Measurements from ENCODE around the gene C19orf53.

The C19orf53 gene

DNA sequence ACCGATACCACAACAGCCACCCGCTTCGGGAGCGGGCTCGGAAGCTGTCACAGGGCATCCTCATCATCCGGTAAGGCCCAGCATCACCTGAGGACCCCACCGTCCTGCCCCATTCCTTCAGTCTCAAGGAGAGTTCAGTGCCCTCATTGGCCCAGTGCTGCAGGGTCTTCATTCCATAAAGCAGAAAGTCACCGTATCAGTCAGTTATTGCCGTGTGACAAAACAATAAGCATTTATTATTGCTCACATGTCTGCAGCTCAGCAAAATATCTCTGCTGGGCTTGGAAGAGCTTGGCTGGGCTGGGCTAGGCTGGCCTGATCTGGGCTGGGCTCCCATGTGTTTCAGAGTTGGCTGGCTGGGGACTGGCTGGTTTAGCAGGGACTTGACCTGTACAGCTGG is 18.0 kb upstream of the C19orf53 start:
- Histone ChIP-seq H3K36me3 (ENCODE audit: control insufficient read depth, insufficient read depth, low read length) (no peaks in the 10 kb centered on the region), H3K9me3 (ENCODE audit: control insufficient read depth, low read length) (no peaks in the 10 kb centered on the region), H3K27ac (no peak overlapping the region), H3K4me2 (ENCODE audit: low read length) (no peak overlapping the region), H3K27me3 (ENCODE audit: control insufficient read depth, insufficient read depth, low read length) (no peaks in the 10 kb centered on the region), H3K9ac (no peak overlapping the region), H2AFZ (no peak overlapping the region), H3K79me2 (no peaks in the 10 kb centered on the region), H3K4me3 (ENCODE audit: low read depth, low read length) (no peak overlapping the region), H3K4me1 (no peaks in the 10 kb centered on the region)
- TF ChIP-seq, protein P1, sequence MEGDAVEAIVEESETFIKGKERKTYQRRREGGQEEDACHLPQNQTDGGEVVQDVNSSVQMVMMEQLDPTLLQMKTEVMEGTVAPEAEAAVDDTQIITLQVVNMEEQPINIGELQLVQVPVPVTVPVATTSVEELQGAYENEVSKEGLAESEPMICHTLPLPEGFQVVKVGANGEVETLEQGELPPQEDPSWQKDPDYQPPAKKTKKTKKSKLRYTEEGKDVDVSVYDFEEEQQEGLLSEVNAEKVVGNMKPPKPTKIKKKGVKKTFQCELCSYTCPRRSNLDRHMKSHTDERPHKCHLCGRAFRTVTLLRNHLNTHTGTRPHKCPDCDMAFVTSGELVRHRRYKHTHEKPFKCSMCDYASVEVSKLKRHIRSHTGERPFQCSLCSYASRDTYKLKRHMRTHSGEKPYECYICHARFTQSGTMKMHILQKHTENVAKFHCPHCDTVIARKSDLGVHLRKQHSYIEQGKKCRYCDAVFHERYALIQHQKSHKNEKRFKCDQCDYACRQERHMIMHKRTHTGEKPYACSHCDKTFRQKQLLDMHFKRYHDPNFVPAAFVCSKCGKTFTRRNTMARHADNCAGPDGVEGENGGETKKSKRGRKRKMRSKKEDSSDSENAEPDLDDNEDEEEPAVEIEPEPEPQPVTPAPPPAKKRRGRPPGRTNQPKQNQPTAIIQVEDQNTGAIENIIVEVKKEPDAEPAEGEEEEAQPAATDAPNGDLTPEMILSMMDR (IDR thresholded peaks at IDR 0.05), result no peak

DNA sequence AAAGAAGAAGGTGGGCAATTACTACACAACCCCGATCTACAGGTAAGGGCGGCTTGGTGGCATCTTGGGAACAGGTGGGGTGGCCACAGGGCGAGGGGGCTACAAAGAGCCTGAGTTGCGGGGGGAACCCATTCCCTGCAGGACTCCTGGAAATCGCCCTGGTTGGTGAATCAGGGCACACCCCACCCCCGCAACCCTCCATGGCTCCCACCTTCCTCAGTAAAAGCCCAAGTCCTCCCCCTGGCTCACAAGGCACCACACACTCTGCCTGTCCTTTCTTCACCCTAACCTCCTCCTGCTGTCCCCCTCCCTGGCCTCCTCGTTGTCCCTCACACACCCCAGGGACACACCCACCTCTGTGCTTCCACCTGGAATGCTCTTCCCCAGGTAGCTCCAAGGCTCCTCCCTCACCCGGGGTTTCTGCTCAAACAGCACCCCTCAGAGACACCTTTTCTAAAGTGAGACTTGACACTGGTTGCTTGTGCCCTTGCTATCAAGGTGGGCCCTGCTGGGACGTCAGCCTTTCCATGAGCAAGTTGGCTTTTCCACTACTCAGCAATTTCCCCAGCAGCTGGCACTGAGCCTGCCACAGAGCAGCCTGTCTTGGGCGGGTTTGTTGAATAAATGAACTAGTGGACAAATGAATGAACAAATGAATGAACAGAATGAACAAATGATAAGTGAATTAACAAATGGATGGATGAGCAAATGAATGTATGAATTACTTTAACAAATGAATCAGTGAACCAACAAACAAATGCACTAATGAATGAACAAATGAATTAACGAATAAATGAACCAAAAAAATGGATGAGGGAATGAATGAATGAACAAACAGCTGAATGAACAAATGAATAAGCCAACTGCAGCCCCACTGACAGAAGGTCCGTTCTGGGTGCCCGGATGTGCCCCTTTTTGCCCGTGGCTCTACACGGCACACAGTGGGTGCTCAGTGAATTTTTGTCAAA is 16.2 kb upstream of the C19orf53 start:
- H3K36me3 ChIP-seq (ENCODE audit: control insufficient read depth, insufficient read depth, low read length), result no peaks in the 10 kb centered on the region

DNA sequence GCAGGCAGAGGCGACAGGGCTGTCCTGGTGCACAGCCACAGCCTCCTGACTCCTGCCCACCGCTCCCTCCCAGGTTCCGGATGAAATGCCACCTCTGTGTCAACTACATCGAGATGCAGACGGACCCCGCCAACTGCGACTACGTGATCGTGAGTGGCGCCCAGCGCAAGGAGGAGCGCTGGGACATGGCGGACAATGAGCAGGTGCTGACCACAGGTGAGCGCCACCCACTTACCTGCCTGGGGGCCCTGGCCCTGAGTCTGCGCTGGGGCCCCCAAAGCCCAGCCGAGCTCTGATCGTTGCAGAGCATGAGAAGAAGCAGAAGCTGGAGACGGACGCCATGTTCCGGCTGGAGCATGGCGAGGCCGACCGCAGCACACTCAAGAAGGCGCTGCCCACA is 15.5 kb upstream of the C19orf53 start:
- no peaks in the 10 kb centered on the region for H3K36me3 ChIP-seq (ENCODE audit: control insufficient read depth, insufficient read depth, low read length)

More for the DNA sequence above, 16.2 kb upstream of the C19orf53 start:
- Histone ChIP-seq H3K9me3 (ENCODE audit: control insufficient read depth, low read length) (no peaks in the 10 kb centered on the region), H3K4me3 (ENCODE audit: low read depth, low read length) (no peak overlapping the region), H3K4me2 (ENCODE audit: low read length) (no peak overlapping the region), H3K27me3 (ENCODE audit: control insufficient read depth, insufficient read depth, low read length) (no peaks in the 10 kb centered on the region), H3K27ac (no peak overlapping the region), H2AFZ (no peak overlapping the region), H3K79me2 (no peaks in the 10 kb centered on the region), H3K4me1 (no peaks in the 10 kb centered on the region), H3K9ac (no peak overlapping the region)
- TF ChIP-seq, protein P1 (IDR thresholded peaks at IDR 0.05), result no peak

DNA sequence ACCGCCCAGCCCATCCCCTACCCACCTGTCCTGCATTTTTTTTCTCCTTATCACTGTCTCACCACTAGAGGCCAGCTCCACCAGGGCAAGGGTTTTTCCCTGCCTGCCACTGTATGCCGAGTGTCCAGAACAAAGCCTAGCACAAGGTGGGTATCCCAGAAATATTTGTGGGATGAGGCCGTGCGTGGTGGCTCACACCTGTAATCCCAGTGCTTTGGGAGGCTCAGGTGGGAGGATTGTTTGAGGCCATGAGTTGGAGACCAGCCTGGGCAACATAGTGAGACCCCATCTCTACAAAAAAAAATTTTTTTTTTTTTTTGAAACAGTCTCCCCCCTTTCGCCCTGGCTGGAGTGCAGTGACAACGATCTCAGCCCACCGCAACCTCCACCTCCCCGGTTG is 12.8 kb upstream of the C19orf53 start:
- Histone ChIP-seq H3K4me2 (ENCODE audit: low read length) (no peak overlapping the region), H2AFZ (no peak overlapping the region), H3K4me3 (ENCODE audit: low read depth, low read length) (no peak overlapping the region), H3K36me3 (ENCODE audit: control insufficient read depth, insufficient read depth, low read length) (no peaks in the 10 kb centered on the region), H3K27me3 (ENCODE audit: control insufficient read depth, insufficient read depth, low read length) (no peaks in the 10 kb centered on the region), H3K27ac (no peak overlapping the region), H3K79me2 (no peaks in the 10 kb centered on the region), H3K9ac (no peak overlapping the region), H3K9me3 (ENCODE audit: control insufficient read depth, low read length) (no peaks in the 10 kb centered on the region), H3K4me1 (peaks cover 9% of the 10 kb centered on the region)
- TF ChIP-seq, protein P1 (IDR thresholded peaks at IDR 0.05), result no peak

More for the DNA sequence above, 15.5 kb upstream of the C19orf53 start:
- H2AFZ ChIP-seq, result no peak overlapping the region
- TF ChIP-seq, protein P1 (IDR thresholded peaks at IDR 0.05), result no peak
- H3K9me3 ChIP-seq (ENCODE audit: control insufficient read depth, low read length), result no peaks in the 10 kb centered on the region
- H3K27ac ChIP-seq, result no peak overlapping the region
- H3K79me2 ChIP-seq, result no peaks in the 10 kb centered on the region
- H3K4me1 ChIP-seq, result no peaks in the 10 kb centered on the region
- H3K4me2 ChIP-seq (ENCODE audit: low read length), result no peak overlapping the region
- no peak overlapping the region for H3K4me3 ChIP-seq (ENCODE audit: low read depth, low read length)
- no peak overlapping the region for H3K9ac ChIP-seq
- no peaks in the 10 kb centered on the region for H3K27me3 ChIP-seq (ENCODE audit: control insufficient read depth, insufficient read depth, low read length)

Data from parathyroid adenoma (tissue), 2 donors.